Activated CD8-positive, alpha-beta T cell treated with anti-CD3 and anti-CD28 coated beads, Interleukin-2, amount 10 ng/mL, durations not matched to agents 7 days and 5 days (primary cell): Measurements from ENCODE around the gene ELOVL5. TPM values are rescaled to one million over a fixed set of nuclear protein-coding genes. Genes with fewer than 3 reads are reported as not detected.

Source experiments
- ATAC-seq: fragments of 150-1000 bp; cut with Tn5 transposase; one replicate; pipeline ENCODE4 v1.10.0; 2021; ENCODE audit warnings: moderate library complexity
- CTCF ChIA-PET: fragments of 350-600 bp; sonication (Branson Sonifier 250); formaldehyde crosslinking; loops from one replicate; lab custom pipeline; 2021; ENCODE audit warnings: antibody characterized with exemption; lab: Charles Lee
- POLR2A ChIA-PET: fragments of 350-600 bp; sonication (Branson Sonifier 250); formaldehyde crosslinking; loops from one replicate; lab custom pipeline; 2021; ENCODE audit warnings: antibody characterized with exemption; lab: Charles Lee
- DNase-seq: peaks from one replicate; pipeline ENCODE4 v3.0.0-alpha.2; 2020
- H3K27ac Mint-ChIP-seq: one replicate; pipeline ENCODE4 v1.8.0; 2021; ENCODE audit warnings: mild to moderate bottlenecking, mixed read lengths
- H3K27me3 Mint-ChIP-seq: one replicate; pipeline ENCODE4 v1.8.0; 2021; ENCODE audit warnings: low read depth, mixed read lengths
- H3K36me3 Mint-ChIP-seq: one replicate; pipeline ENCODE4 v1.8.0; 2021; ENCODE audit warnings: low read depth, mixed read lengths
- H3K4me1 Mint-ChIP-seq: one replicate; pipeline ENCODE4 v1.8.0; 2021; ENCODE audit warnings: low read depth, mixed read lengths
- H3K4me3 Mint-ChIP-seq: one replicate; pipeline ENCODE4 v1.8.0; 2021; ENCODE audit warnings: mild to moderate bottlenecking, mixed read lengths
- H3K9me3 Mint-ChIP-seq: one replicate; pipeline ENCODE4 v1.8.0; 2022; ENCODE audit warnings: mixed read lengths; ENCODE audit not compliant: insufficient read depth
- total RNA-seq, 2 experiments: library from RNA; stranded (reverse); gene quantifications; one replicate each; pipeline ENCODE4 v1.2.3, GENCODE V29; 2021

Gene ELOVL5
- total RNA-seq, 2 experiments from 2014 or later: 116 TPM

GRCh38 chr6:53301801-53302537 is 46.8 kb downstream of the ELOVL5 start:
- H3K4me1 Mint-ChIP-seq: peaks cover 64% of the 10 kb centered on the region
- no peaks in the 10 kb centered on the region for H3K9me3 Mint-ChIP-seq
- ATAC-seq (no peak), DNase-seq (no peak)
- ChIA-PET POLR2A (interaction anchor here (0.6 to 2.3 kb wide), 8 partner anchors 10 to 59 kb away, joined by 3 to 13 read pairs (median 4); partner anchors contain the start of gene ELOVL5), CTCF (interaction anchor here (0.7 to 2.7 kb wide), 16 partner anchors 8 to 191 kb away, joined by 3 to 19 read pairs (median 4); partner anchors contain the start of gene ELOVL5)
- H3K4me3 Mint-ChIP-seq: peak overlapping the region; percentile 6
- H3K27me3 Mint-ChIP-seq: no peaks in the 10 kb centered on the region
- H3K36me3 Mint-ChIP-seq: peaks cover 20% of the 10 kb centered on the region
- peak overlapping the region; percentile 71 for H3K27ac Mint-ChIP-seq

- ChIA-PET POLR2A (interaction anchor here (0.9 to 1.1 kb wide), 2 partner anchors 12 to 48 kb away, joined by 3 read pairs; partner anchors contain the start of gene ELOVL5), CTCF (interaction anchor here (0.7 to 2.5 kb wide), 8 partner anchors 8 to 192 kb away, joined by 3 to 9 read pairs (median 4); no protein-coding TSS in a partner anchor)
- peak; percentile 48 for ATAC-seq
- peak; percentile 42 for DNase-seq
- peaks cover 59% of the 10 kb centered on the region for H3K4me1 Mint-ChIP-seq
- peaks cover 18% of the 10 kb centered on the region for H3K36me3 Mint-ChIP-seq
- no peaks in the 10 kb centered on the region for H3K9me3 Mint-ChIP-seq
- no peaks in the 10 kb centered on the region for H3K27me3 Mint-ChIP-seq
- no peak overlapping the region for H3K4me3 Mint-ChIP-seq
- H3K27ac Mint-ChIP-seq: peak overlapping the region; percentile 8
Measured at GRCh38 chr6:53300656-53301551, 47.8 kb downstream of the ELOVL5 start.

GRCh38 chr6:53299331-53300005 is 49.3 kb downstream of the ELOVL5 start:
- no peaks in the 10 kb centered on the region for H3K9me3 Mint-ChIP-seq
- no peak overlapping the region for H3K27ac Mint-ChIP-seq
- peaks cover 20% of the 10 kb centered on the region for H3K36me3 Mint-ChIP-seq
- ATAC-seq: no peak
- H3K4me3 Mint-ChIP-seq: no peak overlapping the region
- peaks cover 67% of the 10 kb centered on the region for H3K4me1 Mint-ChIP-seq
- DNase-seq: no peak
- ChIA-PET CTCF (interaction anchor here (1.4 to 1.6 kb wide), 2 partner anchors 10 to 15 kb away, joined by 4 read pairs; no protein-coding TSS in a partner anchor), POLR2A (no interaction called here)
- H3K27me3 Mint-ChIP-seq: no peaks in the 10 kb centered on the region

GRCh38 chr6:53297004-53297403 is 51.7 kb downstream of the ELOVL5 start:
- DNase-seq: no peak
- Mint-ChIP-seq H3K9me3 (no peaks in the 10 kb centered on the region), H3K36me3 (peaks cover 20% of the 10 kb centered on the region), H3K27me3 (no peaks in the 10 kb centered on the region), H3K27ac (no peak overlapping the region), H3K4me3 (no peak overlapping the region), H3K4me1 (peaks cover 54% of the 10 kb centered on the region)
- ChIA-PET CTCF (interaction anchor here (0.7 to 1.1 kb wide), 2 partner anchors 47 to 113 kb away, joined by 3 read pairs; no protein-coding TSS in a partner anchor), POLR2A (interaction anchor here (0.8 kb wide), 1 partner anchor 50 kb away, joined by 3 read pairs; no protein-coding TSS in a partner anchor)
- no peak for ATAC-seq

GRCh38 chr6:53295176-53295575 is 53.6 kb downstream of the ELOVL5 start:
- Mint-ChIP-seq H3K27me3 (no peaks in the 10 kb centered on the region), H3K9me3 (no peaks in the 10 kb centered on the region), H3K4me1 (peaks cover 51% of the 10 kb centered on the region), H3K4me3 (no peak overlapping the region), H3K36me3 (peaks cover 25% of the 10 kb centered on the region), H3K27ac (no peak overlapping the region)
- no peak for ATAC-seq
- ChIA-PET POLR2A (no interaction called here), CTCF (interaction anchor here (1.1 to 1.7 kb wide), 4 partner anchors 14 to 115 kb away, joined by 4 to 9 read pairs (median 5); no protein-coding TSS in a partner anchor)
- DNase-seq: no peak

GRCh38 chr6:53294611-53295010 is 54.1 kb downstream of the ELOVL5 start:
- Mint-ChIP-seq H3K36me3 (peaks cover 29% of the 10 kb centered on the region), H3K4me1 (peaks cover 46% of the 10 kb centered on the region), H3K27ac (peak overlapping the region; percentile 8), H3K9me3 (no peaks in the 10 kb centered on the region), H3K4me3 (no peak overlapping the region), H3K27me3 (no peaks in the 10 kb centered on the region)
- CTCF ChIA-PET: interaction anchor here (0.7 to 1.7 kb wide), 12 partner anchors 8 to 120 kb away, joined by 3 to 9 read pairs (median 4); partner anchors contain the start of gene ELOVL5
- ATAC-seq (no peak), DNase-seq (no peak)
- POLR2A ChIA-PET: interaction anchor here (0.8 to 1.3 kb wide), 2 partner anchors 16 to 24 kb away, joined by 3 to 4 read pairs; no protein-coding TSS in a partner anchor

GRCh38 chr6:53294095-53294494 is 54.7 kb downstream of the ELOVL5 start:
- Mint-ChIP-seq H3K4me1 (peaks cover 42% of the 10 kb centered on the region), H3K27ac (no peak overlapping the region), H3K9me3 (no peaks in the 10 kb centered on the region), H3K4me3 (no peak overlapping the region), H3K36me3 (peaks cover 30% of the 10 kb centered on the region), H3K27me3 (no peaks in the 10 kb centered on the region)
- POLR2A ChIA-PET: interaction anchor here (0.8 to 1.3 kb wide), 2 partner anchors 16 to 24 kb away, joined by 3 to 4 read pairs; no protein-coding TSS in a partner anchor
- peak; percentile 53 for ATAC-seq
- DNase-seq: peak; percentile 41
- CTCF ChIA-PET: interaction anchor here (0.7 to 1.7 kb wide), 12 partner anchors 9 to 119 kb away, joined by 3 to 9 read pairs (median 4); partner anchors contain the start of gene ELOVL5

- POLR2A ChIA-PET: interaction anchor here (1.3 kb wide), 1 partner anchor 17 kb away, joined by 4 read pairs; no protein-coding TSS in a partner anchor
Measured at GRCh38 chr6:53293691-53294090, 55.1 kb downstream of the ELOVL5 start.

GRCh38 chr6:53290537-53291510 is 57.9 kb downstream of the ELOVL5 start:
- Mint-ChIP-seq H3K9me3 (no peaks in the 10 kb centered on the region), H3K36me3 (peaks cover 49% of the 10 kb centered on the region), H3K27ac (peak overlapping the region; percentile 36), H3K4me1 (peaks cover 36% of the 10 kb centered on the region), H3K27me3 (no peaks in the 10 kb centered on the region), H3K4me3 (no peak overlapping the region)
- DNase-seq (no peak), ATAC-seq (peak; percentile 56)
- POLR2A ChIA-PET: interaction anchor here (0.5 to 1.4 kb wide), 3 partner anchors 10 to 69 kb away, joined by 3 to 6 read pairs (median 5); no protein-coding TSS in a partner anchor
- CTCF ChIA-PET: interaction anchor here (0.6 to 2.9 kb wide), 10 partner anchors 10 to 437 kb away, joined by 3 to 13 read pairs (median 4); no protein-coding TSS in a partner anchor

More at GRCh38 chr6:53293691-53294090, 55.1 kb downstream of the ELOVL5 start:
- H3K9me3 Mint-ChIP-seq: no peaks in the 10 kb centered on the region
- no peak overlapping the region for H3K4me3 Mint-ChIP-seq
- CTCF ChIA-PET: interaction anchor here (1.0 to 1.7 kb wide), 5 partner anchors 9 to 104 kb away, joined by 3 to 9 read pairs (median 6); no protein-coding TSS in a partner anchor
- peaks cover 40% of the 10 kb centered on the region for H3K4me1 Mint-ChIP-seq
- DNase-seq (no peak), ATAC-seq (no peak)
- H3K27me3 Mint-ChIP-seq: no peaks in the 10 kb centered on the region
- H3K36me3 Mint-ChIP-seq: peaks cover 31% of the 10 kb centered on the region
- H3K27ac Mint-ChIP-seq: no peak overlapping the region
